HEK293T (cell line): ENCODE results near the gene MYH14.

Source experiments
- CTCF ChIA-PET: fragments of 350-600 bp; formaldehyde crosslinking; extraction: SDS; loops from one replicate; lab custom pipeline; 2021; ENCODE audit warnings: antibody characterized with exemption, inconsistent platforms; lab: Yijun Ruan, JAX
- POLR2A ChIA-PET: fragments of 350-600 bp; formaldehyde crosslinking; extraction: SDS; loops from one replicate; lab custom pipeline; 2020; ENCODE audit warnings: antibody characterized with exemption, inconsistent platforms; lab: Yijun Ruan, JAX
- DNase-seq: peaks from one replicate; pipeline ENCODE4 v3.0.0; 2012; ENCODE audit warnings: mixed read lengths; ENCODE audit errors: extremely low spot score
- ARNT ChIP-seq: fragments of 450-650 bp; IDR thresholded peaks from 2 replicates; pipeline ENCODE4 v1.6.1; 2017; ENCODE audit warnings: mild to moderate bottlenecking
- BHLHE40 ChIP-seq: fragments of 450-650 bp; IDR thresholded peaks from 2 replicates; pipeline ENCODE4 v1.6.1; 2016; ENCODE audit warnings: mild to moderate bottlenecking, moderate library complexity, borderline replicate concordance
- CTBP1 ChIP-seq: fragments of 450-650 bp; IDR thresholded peaks from 2 replicates; pipeline ENCODE4 v1.6.1; 2016; ENCODE audit warnings: borderline replicate concordance
- ELF4 ChIP-seq: fragments of 450-650 bp; IDR thresholded peaks from 2 replicates; pipeline ENCODE4 v1.6.1; 2017; ENCODE audit warnings: antibody characterized with exemption
- FOXA1 ChIP-seq: fragments of 450-650 bp; IDR thresholded peaks from 2 replicates; pipeline ENCODE4 v1.6.1; 2016; ENCODE audit warnings: mild to moderate bottlenecking
- FOXK2 ChIP-seq: fragments of 450-650 bp; IDR thresholded peaks from 2 replicates; pipeline ENCODE4 v1.6.1; 2016; ENCODE audit warnings: mild to moderate bottlenecking
- FOXM1 ChIP-seq: fragments of 450-650 bp; IDR thresholded peaks from 2 replicates; pipeline ENCODE4 v1.6.1; 2017; ENCODE audit warnings: mild to moderate bottlenecking, borderline replicate concordance
- HDGF ChIP-seq: fragments of 450-650 bp; IDR thresholded peaks from 2 replicates; pipeline ENCODE4 v1.6.1; 2017; ENCODE audit warnings: antibody characterized with exemption, borderline replicate concordance
- L3MBTL2 ChIP-seq: fragments of 450-650 bp; conservative IDR thresholded peaks from 2 replicates; pipeline ENCODE4 v1.6.1; 2016; ENCODE audit warnings: mild to moderate bottlenecking
- LEF1 ChIP-seq: fragments of 450-650 bp; IDR thresholded peaks from 2 replicates; pipeline ENCODE4 v1.6.1; 2017; ENCODE audit warnings: mild to moderate bottlenecking, borderline replicate concordance
- NFRKB ChIP-seq: fragments of 450-650 bp; IDR thresholded peaks from 2 replicates; pipeline ENCODE4 v1.6.1; 2016; ENCODE audit warnings: mild to moderate bottlenecking, moderate library complexity
- SP1 ChIP-seq: fragments of 450-650 bp; IDR thresholded peaks from 2 replicates; pipeline ENCODE4 v1.6.1; 2017
- SUZ12 ChIP-seq: fragments of 450-650 bp; IDR thresholded peaks from 2 replicates; pipeline ENCODE4 v1.6.1; 2016; ENCODE audit warnings: mild to moderate bottlenecking
- TARDBP ChIP-seq: fragments of 450-650 bp; IDR thresholded peaks from 2 replicates; pipeline ENCODE4 v1.6.1; 2016
- ZNF384 ChIP-seq: fragments of 450-650 bp; IDR thresholded peaks from 2 replicates; pipeline ENCODE4 v1.6.1; 2016
- TF ChIP-seq, protein P1 (sequence below): fragments of 450-650 bp; IDR thresholded peaks from 2 replicates; pipeline ENCODE4 v1.6.1; 2016

MYH14 gene

DNA sequence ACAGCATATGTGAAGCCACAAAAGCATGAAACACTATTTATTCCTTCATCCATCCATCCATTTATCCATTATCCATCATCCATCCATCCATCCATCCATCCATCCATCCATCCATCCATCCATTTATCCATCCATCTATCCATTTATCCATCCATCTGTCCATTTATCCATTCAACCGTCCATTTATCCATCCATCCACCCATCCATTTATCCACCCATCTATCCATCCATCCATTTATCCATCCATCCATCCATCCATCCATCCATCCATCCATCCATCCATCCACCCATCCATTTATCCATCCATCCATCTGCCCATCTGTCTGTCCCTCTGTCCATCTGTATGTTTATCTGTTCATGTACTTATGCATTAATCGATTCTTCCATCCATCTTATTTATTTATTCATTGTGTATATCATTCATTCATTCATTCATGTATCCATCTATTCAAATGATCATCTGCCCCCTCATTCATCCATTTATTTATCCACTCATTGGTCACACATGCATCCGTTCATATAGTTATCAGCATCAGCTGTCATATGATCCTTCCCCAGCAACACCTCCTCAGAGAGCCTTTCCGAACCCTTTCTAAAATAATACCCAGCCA lies 7.0 kb upstream of the MYH14 start:
- DNase-seq: no peak
- TF ChIP-seq HDGF: no peak
- TF ChIP-seq LEF1: no peak
- no peak for TF ChIP-seq NFRKB
- TF ChIP-seq ARNT: no peak
- no peak for TF ChIP-seq SP1
- no peak for TF ChIP-seq BHLHE40
- no peak for TF ChIP-seq L3MBTL2
- TF ChIP-seq SUZ12: no peak
- TF ChIP-seq ZNF384: no peak
- TF ChIP-seq, protein P1, sequence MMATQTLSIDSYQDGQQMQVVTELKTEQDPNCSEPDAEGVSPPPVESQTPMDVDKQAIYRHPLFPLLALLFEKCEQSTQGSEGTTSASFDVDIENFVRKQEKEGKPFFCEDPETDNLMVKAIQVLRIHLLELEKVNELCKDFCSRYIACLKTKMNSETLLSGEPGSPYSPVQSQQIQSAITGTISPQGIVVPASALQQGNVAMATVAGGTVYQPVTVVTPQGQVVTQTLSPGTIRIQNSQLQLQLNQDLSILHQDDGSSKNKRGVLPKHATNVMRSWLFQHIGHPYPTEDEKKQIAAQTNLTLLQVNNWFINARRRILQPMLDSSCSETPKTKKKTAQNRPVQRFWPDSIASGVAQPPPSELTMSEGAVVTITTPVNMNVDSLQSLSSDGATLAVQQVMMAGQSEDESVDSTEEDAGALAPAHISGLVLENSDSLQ: no peak
- CTCF ChIA-PET: no interaction called here
- POLR2A ChIA-PET: no interaction called here

DNA sequence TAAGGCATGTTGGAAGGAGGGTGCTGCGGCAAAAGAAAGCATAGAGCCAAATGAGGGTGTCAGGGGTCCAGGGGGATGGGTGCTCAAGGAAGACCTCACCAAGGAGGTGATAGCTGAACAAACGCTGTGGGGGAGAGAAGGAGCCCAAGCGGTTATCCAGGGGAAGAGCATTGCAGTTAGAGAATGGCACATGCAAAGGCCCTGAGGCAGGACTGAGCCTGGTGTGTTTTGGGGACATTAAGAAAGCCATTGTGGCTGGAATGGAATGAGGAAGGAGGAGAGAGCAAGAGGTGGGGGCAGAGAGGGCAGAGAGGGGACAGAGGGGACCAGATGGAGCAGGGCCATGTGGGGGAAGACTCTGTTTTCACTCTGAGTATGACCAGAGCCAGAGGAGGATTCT lies 6.1 kb upstream of the MYH14 start:
- no peak for TF ChIP-seq FOXA1
- POLR2A ChIA-PET: no interaction called here
- DNase-seq: no peak
- CTCF ChIA-PET: no interaction called here

DNA sequence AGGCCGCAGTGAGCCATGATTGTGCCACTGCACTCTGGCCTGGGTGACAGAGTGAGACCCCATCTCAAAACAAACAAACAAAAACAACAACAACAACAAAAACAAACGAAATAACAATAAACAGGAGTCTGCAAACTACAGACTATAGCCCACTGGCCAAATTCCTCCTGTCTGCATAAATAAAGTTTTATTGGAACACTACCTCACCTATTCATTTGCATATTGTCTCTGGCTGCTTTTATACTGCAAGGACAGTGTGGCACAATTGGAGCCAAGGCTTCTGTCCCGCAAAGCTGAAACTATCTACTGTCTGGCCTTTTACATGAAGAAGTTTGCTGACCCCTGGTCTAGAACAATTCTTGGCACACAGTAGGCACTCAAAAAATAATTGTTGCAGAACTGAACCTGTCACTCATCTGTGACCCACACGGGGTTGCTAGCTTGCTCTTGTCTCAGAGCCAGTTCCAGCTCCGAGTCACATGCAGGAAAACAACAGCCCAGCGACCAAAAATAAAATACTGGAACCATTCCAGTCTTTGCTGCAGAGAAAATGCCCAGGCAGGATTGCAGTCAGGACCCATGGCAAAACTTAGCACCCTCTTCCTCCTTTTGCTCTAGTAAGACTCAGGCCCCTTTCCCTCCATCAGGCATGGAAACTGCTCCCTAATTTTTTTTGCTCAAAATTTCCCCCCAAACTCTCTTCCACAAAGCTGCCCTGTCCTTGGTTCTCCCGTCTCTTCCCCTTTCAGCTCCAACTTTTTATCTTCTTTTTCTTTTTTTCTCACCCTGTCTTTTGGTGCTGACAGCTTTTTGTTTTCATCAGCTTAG lies 4.8 kb upstream of the MYH14 start:
- ChIA-PET POLR2A (no interaction called here), CTCF (no interaction called here)
- no peak for DNase-seq
- TF ChIP-seq CTBP1: no peak
- TF ChIP-seq, protein P1: 0 out of 2 replicates have a peak, but pooled peaks have one; percentile 37

DNA sequence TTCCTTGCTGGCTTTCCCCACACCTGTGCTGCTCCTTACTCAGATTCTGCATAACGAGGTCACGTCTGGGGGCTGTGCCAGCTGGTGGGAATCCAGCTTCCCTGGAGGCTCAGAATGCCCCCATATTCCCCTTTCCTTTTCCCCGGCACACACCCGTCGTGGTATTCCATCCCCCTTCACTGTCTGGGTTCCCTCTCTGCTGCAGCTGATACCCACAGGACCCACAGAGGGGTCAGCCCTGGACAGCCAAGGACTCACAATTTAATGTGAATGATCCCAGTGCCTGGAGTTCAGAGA lies 4.2 kb upstream of the MYH14 start:
- DNase-seq: no peak
- TF ChIP-seq BHLHE40 (no peak), ZNF384 (no peak), SP1 (no peak), CTBP1 (no peak), TARDBP (no peak), FOXM1 (no peak), FOXK2 (no peak), FOXA1 (no peak), ELF4 (no peak), ARNT (no peak)
- TF ChIP-seq, protein P1: no peak
- ChIA-PET POLR2A (no interaction called here), CTCF (no interaction called here)

DNA sequence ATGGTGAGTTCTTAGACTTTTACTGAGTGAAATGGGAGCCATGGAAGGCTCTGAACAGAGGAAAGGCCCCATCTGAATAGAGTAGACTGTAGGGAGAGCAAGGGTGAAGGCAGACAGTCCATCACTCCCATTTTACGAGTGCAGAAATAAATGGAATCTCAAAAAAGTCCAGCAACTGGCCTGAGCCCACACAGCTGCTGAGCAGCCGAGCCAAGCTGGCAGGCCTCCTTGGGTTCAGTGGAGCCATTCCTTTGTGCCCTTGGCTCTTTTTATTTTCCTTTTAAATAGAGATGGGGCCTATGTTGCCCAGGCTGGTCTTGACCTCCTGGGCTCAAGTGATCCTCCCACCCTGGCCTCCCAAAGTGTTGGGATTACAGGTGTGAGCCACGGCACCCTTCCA lies 1.0 kb upstream of the MYH14 start:
- no peak for DNase-seq
- POLR2A ChIA-PET: no interaction called here
- TF ChIP-seq NFRKB: no peak
- no peak for TF ChIP-seq FOXA1
- TF ChIP-seq ARNT: no peak
- no peak for TF ChIP-seq ELF4
- TF ChIP-seq SP1: no peak
- TF ChIP-seq, protein P1: no peak
- no peak for TF ChIP-seq CTBP1
- no peak for TF ChIP-seq FOXK2
- no peak for TF ChIP-seq L3MBTL2
- no peak for TF ChIP-seq ZNF384
- TF ChIP-seq FOXM1: no peak
- TF ChIP-seq BHLHE40: no peak
- no peak for TF ChIP-seq LEF1
- TF ChIP-seq TARDBP: no peak
- TF ChIP-seq HDGF: no peak
- TF ChIP-seq SUZ12: no peak
- CTCF ChIA-PET: interaction anchor here (0.6 kb wide), 1 partner anchor 11 kb away, joined by 3 read pairs; no protein-coding TSS in a partner anchor

DNA sequence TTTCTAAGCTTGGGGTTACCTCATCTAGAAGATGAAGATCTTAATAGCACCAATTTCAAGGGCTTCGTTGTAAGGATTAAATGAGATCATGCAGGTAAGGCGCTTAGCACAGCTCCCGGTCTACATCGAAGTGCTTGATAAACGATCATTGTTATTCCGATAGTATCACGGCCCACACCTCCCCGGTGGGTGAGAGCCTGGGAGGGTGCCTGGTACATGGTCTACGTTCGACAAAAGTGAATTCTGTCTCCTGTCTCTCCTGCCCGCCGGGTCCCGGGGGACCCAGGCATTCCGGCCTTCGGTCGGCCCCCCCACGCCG lies 501 bp upstream of the MYH14 start:
- TF ChIP-seq L3MBTL2 (no peak), TARDBP (no peak), SUZ12 (no peak), SP1 (no peak), HDGF (no peak), ARNT (no peak), FOXM1 (no peak), ELF4 (no peak), CTBP1 (no peak), LEF1 (no peak), ZNF384 (no peak), BHLHE40 (no peak), FOXA1 (no peak), NFRKB (no peak), FOXK2 (no peak)
- POLR2A ChIA-PET: interaction anchor here (0.6 to 0.7 kb wide), 2 partner anchors 12 to 55 kb away, joined by 3 read pairs; no protein-coding TSS in a partner anchor
- CTCF ChIA-PET: interaction anchor here (0.6 kb wide), 1 partner anchor 10 kb away, joined by 3 read pairs; no protein-coding TSS in a partner anchor
- DNase-seq: no peak
